IMR-90 (cell line): ENCODE measurements around the gene ARL8B.

Experiments
- BHLHE40 ChIP-seq: fragments of 150-350 bp; IDR thresholded peaks from 2 replicates; pipeline ENCODE4 v1.6.1; 2016; ENCODE audit warnings: mild to moderate bottlenecking, low read depth, low read length
- CEBPB ChIP-seq: IDR thresholded peaks from 2 replicates; pipeline ENCODE4 v1.6.1; 2012; ENCODE audit warnings: low read depth, low read length, improper control_type of control experiment
- CHD1 ChIP-seq: IDR thresholded peaks from 2 replicates; pipeline ENCODE4 v1.6.1; 2012; ENCODE audit warnings: low read depth, low read length, improper control_type of control experiment
- FOS ChIP-seq: fragments of 150-350 bp; IDR thresholded peaks from 2 replicates; pipeline ENCODE4 v1.6.1; 2016; ENCODE audit warnings: low read depth, low read length
- MAZ ChIP-seq: IDR thresholded peaks from 2 replicates; pipeline ENCODE4 v1.6.1; 2012; ENCODE audit warnings: low read depth, mild to moderate bottlenecking, low read length, improper control_type of control experiment, moderate library complexity, borderline replicate concordance
- MXI1 ChIP-seq: IDR thresholded peaks from 2 replicates; pipeline ENCODE4 v1.6.1; 2012; ENCODE audit warnings: low read depth, mild to moderate bottlenecking, low read length, moderate library complexity, borderline replicate concordance
- NFE2L2 ChIP-seq: fragments of 150-350 bp; IDR thresholded peaks from 2 replicates; pipeline ENCODE4 v1.6.1; 2016; ENCODE audit warnings: low read depth, mild to moderate bottlenecking, low read length
- POLR2A ChIP-seq: IDR thresholded peaks from 2 replicates; pipeline ENCODE4 v1.6.1; 2012; ENCODE audit warnings: mild to moderate bottlenecking, low read depth, low read length
- RAD21 ChIP-seq: IDR thresholded peaks from 2 replicates; pipeline ENCODE4 v1.6.1; 2012; ENCODE audit warnings: low read length, improper control_type of control experiment
- RCOR1 ChIP-seq: IDR thresholded peaks from 2 replicates; pipeline ENCODE4 v1.6.1; 2012; ENCODE audit warnings: mild to moderate bottlenecking, low read length, improper control_type of control experiment; ENCODE audit not compliant: insufficient replicate concordance
- RFX5 ChIP-seq: IDR thresholded peaks from 2 replicates; pipeline ENCODE4 v1.8.0; 2012; ENCODE audit warnings: low read depth, mild to moderate bottlenecking, low read length, moderate library complexity
- SMC3 ChIP-seq: fragments of 150-350 bp; IDR thresholded peaks from 2 replicates; pipeline ENCODE4 v1.6.1; 2016; ENCODE audit warnings: low read depth, mild to moderate bottlenecking, antibody characterized with exemption, low read length, moderate library complexity
- TF ChIP-seq, protein P1 (sequence below): conservative IDR thresholded peaks from 2 replicates; pipeline ENCODE4 v1.5.1; 2012; ENCODE audit warnings: mild to moderate bottlenecking, low read depth, low read length, improper control_type of control experiment
- TF ChIP-seq, protein P2 (sequence below): fragments of 150-350 bp; IDR thresholded peaks from 2 replicates; pipeline ENCODE4 v1.6.1; 2017; ENCODE audit warnings: mild to moderate bottlenecking, antibody characterized with exemption, low read length, low read depth

DNA sequence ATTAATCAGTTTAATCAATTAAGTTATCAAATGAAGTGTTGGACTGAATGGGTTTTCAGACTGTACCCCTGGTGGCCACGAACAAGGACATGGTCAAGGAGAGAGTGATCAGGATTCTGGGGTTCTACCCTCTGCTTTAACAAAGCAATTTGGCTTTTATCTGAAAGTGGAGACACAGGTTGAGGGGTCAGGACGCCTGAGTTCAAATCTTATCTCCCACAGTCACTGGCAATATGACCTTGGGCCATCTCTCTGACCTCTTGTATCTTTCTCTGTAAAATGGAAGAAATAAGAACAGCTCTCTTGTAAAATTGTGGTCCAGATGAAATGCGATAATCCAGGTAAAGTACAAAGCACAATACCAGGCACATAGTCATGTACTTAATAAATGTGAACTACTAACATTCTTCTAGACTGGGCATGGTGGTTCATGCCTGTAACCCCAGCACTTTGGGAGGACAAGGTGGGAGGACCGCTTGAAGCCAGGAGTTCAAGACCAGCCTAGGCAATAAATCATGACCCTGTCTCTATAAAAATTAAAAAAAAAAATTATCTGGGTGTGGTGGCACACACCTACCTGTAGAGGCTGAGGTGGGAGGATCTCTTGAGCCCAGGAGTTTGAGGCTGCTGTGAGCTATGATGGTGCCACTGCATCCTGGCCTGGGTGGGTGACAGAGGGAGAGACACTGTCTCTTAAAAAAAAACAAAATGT, 48.6 kb upstream of the ARL8B start:
- TF ChIP-seq MAZ (no peak), POLR2A (no peak), CHD1 (no peak), RFX5 (no peak), FOS (no peak), MXI1 (no peak), NFE2L2 (no peak), CEBPB (no peak), SMC3 (no peak), RCOR1 (no peak), BHLHE40 (no peak), RAD21 (no peak)
- TF ChIP-seq, protein P1, sequence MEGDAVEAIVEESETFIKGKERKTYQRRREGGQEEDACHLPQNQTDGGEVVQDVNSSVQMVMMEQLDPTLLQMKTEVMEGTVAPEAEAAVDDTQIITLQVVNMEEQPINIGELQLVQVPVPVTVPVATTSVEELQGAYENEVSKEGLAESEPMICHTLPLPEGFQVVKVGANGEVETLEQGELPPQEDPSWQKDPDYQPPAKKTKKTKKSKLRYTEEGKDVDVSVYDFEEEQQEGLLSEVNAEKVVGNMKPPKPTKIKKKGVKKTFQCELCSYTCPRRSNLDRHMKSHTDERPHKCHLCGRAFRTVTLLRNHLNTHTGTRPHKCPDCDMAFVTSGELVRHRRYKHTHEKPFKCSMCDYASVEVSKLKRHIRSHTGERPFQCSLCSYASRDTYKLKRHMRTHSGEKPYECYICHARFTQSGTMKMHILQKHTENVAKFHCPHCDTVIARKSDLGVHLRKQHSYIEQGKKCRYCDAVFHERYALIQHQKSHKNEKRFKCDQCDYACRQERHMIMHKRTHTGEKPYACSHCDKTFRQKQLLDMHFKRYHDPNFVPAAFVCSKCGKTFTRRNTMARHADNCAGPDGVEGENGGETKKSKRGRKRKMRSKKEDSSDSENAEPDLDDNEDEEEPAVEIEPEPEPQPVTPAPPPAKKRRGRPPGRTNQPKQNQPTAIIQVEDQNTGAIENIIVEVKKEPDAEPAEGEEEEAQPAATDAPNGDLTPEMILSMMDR: no peak
- TF ChIP-seq, protein P2, sequence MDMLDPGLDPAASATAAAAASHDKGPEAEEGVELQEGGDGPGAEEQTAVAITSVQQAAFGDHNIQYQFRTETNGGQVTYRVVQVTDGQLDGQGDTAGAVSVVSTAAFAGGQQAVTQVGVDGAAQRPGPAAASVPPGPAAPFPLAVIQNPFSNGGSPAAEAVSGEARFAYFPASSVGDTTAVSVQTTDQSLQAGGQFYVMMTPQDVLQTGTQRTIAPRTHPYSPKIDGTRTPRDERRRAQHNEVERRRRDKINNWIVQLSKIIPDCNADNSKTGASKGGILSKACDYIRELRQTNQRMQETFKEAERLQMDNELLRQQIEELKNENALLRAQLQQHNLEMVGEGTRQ: no peak
